ENCODE data around the gene EFCAB6.

DNA sequence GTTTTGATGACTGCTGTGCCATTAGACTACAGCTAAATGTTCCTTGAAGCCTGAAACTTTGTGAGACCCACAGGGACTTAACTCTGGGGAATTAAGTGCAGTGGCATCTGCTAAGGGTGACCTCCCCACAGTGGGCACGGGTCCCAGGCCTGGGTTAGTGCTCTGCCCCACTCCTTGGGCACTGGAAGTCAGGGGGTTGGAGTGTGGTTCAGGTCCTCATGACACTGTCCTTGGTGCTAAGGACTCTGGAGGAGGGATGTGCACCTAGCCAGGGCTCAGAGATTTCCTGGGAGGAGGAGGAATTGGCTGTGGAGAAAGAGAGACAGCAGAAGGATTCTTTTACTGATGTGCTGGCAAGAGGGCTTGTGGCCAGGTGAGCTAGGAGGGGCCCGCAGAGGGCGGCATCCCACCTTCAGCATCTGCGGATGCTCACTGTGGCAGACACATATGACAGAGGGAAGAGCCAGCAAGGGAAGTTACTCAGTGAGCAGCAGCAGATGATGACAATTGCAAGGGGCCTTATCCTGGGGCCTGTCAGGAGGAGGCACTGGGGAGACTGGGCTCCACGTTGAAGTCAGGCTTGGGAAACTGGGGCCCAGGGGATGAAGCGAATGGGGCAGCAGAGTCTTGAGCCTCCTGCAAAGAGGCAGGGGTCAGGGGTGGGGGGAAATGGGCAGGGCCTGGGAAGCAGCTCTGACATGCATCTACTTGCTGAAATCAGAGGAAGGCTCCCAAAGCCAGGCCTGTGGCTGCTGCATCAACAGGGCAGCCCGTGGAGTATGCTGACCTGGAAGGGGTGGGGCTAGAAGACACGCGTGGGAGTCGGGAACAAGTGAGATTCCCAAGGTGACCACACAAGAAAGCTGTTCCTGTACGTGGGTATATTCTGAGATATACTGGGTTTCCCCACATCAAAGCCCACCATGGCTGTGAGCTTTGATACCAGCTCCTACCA, 256.3 kb downstream of the EFCAB6 start:
- TF ChIP-seq, protein P1, sequence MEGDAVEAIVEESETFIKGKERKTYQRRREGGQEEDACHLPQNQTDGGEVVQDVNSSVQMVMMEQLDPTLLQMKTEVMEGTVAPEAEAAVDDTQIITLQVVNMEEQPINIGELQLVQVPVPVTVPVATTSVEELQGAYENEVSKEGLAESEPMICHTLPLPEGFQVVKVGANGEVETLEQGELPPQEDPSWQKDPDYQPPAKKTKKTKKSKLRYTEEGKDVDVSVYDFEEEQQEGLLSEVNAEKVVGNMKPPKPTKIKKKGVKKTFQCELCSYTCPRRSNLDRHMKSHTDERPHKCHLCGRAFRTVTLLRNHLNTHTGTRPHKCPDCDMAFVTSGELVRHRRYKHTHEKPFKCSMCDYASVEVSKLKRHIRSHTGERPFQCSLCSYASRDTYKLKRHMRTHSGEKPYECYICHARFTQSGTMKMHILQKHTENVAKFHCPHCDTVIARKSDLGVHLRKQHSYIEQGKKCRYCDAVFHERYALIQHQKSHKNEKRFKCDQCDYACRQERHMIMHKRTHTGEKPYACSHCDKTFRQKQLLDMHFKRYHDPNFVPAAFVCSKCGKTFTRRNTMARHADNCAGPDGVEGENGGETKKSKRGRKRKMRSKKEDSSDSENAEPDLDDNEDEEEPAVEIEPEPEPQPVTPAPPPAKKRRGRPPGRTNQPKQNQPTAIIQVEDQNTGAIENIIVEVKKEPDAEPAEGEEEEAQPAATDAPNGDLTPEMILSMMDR (IDR thresholded peaks at IDR 0.05), result no peak
- no peak for TF ChIP-seq POLR2A (IDR thresholded peaks at IDR 0.05)

All from heart left ventricle (tissue), 13 donors.